GM13976 (cell line): Measurements from ENCODE around the gene RAVER1.

ENCODE experiments used
- DNase-seq: peaks from one replicate; pipeline ENCODE4 v3.0.0; 2012; ENCODE audit warnings: low spot score
- CTCF ChIP-seq: IDR thresholded peaks from 2 replicates; pipeline ENCODE4 v1.5.1; 2012; ENCODE audit warnings: borderline replicate concordance, mild to moderate bottlenecking; ENCODE audit not compliant: insufficient read depth; ENCODE audit errors: extremely low read depth, missing control alignments, control extremely low read depth
- in situ Hi-C: fragments of 300-500 bp; cut with MboI; formaldehyde crosslinking; loops from one replicate; pipeline ENCODE4 v1.12.0; 2022; ENCODE audit warnings: low sequenced_read_pairs, mixed read lengths, inconsistent platforms; ENCODE audit not compliant: unreplicated experiment

The RAVER1 gene

GRCh38 chr19:10317857-10318462 lies 15.4 kb downstream of the RAVER1 start:
- DNase-seq, result no peak
- TF ChIP-seq CTCF, result no peak
- in situ Hi-C loops, result no loop called here

GRCh38 chr19:10317045-10317856 lies 16.1 kb downstream of the RAVER1 start:
- in situ Hi-C loops, result no loop called here
- DNase-seq, result no peak
- TF ChIP-seq CTCF, result no peak

- TF ChIP-seq CTCF, result no peak
- in situ Hi-C loops, result no loop called here
- DNase-seq, result no peak
These were observed 16.9 kb downstream of the RAVER1 start for GRCh38 chr19:10316229-10317044.

- in situ Hi-C loops, result no loop called here
- no peak for TF ChIP-seq CTCF
- peak; percentile 96 for DNase-seq
These were observed 17.8 kb downstream of the RAVER1 start, which contains the start of gene FDX2 for GRCh38 chr19:10315335-10316214. TSS of gene FDX2 (minus strand) at chr19:10316015. CDS start at chr19:10315996, 19 bp downstream.

GRCh38 chr19:10309423-10309822 lies 23.9 kb downstream of the RAVER1 start, which contains the start of gene ZGLP1:
TSS of gene ZGLP1 (minus strand) at chr19:10309815.
- no peak for DNase-seq
- in situ Hi-C loops, result no loop called here
- TF ChIP-seq CTCF, result no peak
